Measurements from ENCODE around the gene CMTM5.

Gene CMTM5, protein sequence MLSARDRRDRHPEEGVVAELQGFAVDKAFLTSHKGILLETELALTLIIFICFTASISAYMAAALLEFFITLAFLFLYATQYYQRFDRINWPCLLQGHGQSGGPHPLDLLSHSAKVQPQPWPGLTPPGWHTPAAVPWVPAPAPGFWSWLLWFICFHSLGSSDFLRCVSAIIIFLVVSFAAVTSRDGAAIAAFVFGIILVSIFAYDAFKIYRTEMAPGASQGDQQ

DNA sequence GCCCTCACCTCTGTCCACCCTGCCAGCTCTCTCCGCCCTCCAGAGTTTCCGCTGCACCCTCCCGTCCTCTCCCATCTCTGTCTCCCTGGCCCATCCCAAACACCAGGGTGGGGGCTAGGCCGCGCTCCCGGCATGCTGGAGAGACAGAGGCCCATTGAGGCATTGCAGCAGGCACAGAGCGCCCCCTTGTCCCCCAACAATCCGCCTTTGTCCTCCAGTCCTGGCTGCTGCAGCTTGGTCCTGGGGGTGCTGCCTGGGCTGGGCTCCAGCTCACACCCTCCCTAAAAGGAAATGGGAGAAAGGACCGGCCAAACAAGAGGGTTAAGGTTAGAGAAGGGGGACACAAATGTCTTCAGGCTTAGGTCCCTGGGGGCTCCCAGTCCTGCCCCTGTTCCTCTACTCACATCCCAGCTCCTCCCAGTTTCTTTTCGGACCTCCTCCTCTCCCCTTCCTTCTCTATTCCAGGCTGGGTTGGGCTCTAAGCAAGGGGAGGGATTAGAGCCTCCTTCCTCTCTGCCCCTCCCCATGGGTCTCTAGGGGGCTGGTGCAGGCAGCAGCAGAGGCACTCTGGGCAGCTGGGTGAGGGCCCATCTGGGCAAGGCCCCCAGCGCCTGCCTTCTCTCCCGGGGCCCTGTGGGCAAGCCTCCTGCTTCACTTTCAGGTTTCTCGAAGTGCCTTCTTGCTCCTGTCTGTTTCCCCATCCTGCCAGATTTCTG lies at the start of gene CMTM5:
TSS of gene CMTM5 (plus strand) at position 565 of the 716 bp plus-strand sequence. CDS start 206 bp downstream, outside the sequence.
- DNase-seq: no peak

DNA sequence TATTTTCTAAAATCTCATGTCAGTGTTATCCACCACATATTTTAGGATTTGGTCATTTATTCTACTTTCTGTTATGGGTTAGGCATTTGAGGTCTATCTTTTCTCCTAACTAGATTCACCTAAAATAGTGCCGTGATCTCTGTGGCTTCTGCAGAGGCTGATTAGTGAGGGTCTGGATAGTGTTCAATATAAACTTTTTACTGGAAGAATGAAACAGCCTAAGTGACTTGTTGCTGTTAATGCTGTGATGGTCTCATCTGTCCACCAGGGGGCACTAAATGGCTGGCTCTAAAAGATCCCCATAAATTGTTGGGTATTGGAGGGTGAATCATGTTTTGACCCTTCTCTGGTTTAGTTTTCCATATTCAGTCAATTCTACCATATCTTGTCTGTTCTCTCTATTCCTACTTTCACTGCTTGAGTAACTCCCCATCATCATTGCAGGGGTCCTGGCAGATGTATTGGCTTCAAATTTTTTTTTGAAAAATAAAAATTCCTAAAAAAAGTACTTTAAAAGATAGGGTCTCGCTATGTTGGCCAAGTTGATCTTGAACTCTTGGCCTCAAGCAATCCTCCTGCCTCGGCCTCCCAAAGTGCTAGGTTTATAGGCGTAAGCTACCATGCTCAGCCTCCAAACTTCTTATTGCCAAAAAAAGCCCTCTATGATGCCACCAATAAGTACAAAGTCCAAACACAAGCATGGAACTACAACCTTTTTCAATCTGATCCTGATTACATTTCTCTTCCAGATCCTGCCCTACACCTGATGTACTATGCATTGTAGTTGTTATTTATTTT lies 48.7 kb upstream of the CMTM5 start:
- peak in 1 of 2 experiments; percentile 67 for DNase-seq

GRCh38 chr14:23335623-23336022 lies 41.2 kb upstream of the CMTM5 start:
- no peak for DNase-seq

DNA sequence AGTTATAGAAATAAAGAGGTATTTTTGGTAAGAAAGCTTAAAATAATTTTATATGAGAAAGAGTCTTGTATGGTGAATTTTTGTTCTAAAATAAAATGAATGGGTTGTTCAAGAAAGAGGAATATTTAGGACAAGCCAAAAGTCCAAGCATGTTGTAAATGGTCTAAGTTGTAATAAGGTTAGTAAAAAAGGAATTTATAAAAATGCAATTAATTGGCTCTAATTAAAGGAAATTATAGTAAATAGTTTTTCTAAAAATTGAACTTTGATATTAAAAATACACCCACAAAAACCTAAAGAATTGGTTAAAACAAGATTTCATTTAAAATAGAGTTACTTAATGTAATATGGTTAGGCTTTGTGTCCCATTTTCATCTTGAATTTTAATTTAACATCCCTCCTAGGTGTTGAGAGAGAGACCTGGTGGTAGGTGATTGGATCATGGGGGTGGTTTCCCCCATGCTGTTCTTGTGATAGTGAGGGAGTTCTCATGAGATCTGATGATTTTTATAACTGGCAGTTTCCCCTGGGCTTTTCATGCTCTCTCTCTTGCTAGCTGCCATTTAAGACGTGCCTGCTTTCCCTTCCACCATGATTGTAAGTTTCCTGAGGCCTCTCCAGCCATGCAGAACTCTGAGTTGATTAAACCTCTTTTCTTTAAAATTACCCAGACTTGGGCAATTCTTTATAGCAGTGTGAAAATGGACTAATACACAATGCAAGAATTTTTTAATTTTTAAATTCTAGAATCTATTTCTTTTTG lies 37.2 kb upstream of the CMTM5 start:
- DNase-seq: peak in 1 of 2 experiments; percentile 15

- DNase-seq: no peak
Measured at GRCh38 chr14:23344481-23344880, 32.4 kb upstream of the CMTM5 start.

- no peak for DNase-seq
Measured at GRCh38 chr14:23345987-23346692, 30.7 kb upstream of the CMTM5 start.

GRCh38 chr14:23346693-23347405 lies 30.0 kb upstream of the CMTM5 start:
- no peak for DNase-seq

DNA sequence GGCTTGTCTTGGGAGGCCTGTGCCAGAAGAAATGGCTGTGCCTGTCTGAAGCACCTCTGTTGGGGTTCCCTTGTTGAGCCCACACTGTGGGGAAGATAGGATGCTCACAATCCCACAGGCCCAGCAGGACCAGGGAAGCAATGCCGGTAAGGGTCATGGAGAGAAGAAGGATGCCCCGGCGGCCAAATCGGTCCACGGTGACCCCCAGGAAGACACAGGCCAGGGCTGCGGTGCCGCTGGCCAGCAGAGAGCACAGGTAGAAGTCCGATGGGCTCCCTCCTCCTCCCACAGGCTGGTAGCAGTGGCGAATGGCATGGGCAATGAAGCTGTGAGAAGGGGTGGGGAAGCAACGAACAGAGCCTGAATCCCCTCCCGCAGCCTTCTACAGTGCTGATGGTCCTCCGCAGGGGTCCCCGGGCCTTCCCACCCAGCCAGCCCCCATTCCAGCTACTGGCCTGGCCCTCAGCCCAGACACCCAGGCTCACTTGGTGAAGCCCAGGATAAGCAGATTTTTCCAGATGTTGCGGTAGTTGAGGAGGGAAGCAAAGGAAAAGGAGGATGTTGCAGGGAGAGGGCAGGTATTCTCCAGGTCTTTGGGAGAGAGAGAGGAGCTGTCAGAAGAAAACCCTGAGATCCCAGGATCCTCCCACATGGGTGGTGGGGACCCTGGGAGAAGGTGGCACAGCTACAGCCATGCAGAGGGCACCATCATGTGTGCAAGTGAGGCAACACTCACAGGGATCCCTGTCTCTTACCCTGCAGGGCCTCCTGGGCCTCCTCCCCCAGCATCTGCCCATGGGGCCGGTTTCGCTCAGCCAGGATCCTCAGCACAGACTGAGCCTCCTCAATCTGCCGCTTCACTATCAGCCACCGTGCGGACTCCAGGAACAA lies 29.2 kb upstream of the CMTM5 start:
- DNase-seq: no peak

DNA sequence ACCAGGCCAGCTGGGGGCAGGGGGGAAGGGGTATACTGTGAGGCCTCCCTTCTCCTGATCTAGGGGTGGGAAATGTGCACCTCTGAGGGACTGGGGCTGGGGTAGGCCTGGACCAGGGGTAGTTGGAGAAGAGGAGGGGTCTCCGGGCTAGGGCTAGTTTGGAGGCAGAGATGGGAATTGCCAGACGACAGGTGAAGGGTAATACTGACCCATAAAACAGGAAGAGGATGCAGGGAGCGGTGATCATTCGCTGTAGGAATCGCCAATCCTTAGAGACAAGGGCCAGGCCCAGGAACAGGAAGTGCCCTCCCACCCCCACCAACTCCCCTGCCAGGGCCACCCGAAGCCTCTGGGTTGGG lies 28.6 kb upstream of the CMTM5 start:
- DNase-seq: no peak

- DNase-seq: no peak
Measured at GRCh38 chr14:23349156-23349845, 27.5 kb upstream of the CMTM5 start.

DNA sequence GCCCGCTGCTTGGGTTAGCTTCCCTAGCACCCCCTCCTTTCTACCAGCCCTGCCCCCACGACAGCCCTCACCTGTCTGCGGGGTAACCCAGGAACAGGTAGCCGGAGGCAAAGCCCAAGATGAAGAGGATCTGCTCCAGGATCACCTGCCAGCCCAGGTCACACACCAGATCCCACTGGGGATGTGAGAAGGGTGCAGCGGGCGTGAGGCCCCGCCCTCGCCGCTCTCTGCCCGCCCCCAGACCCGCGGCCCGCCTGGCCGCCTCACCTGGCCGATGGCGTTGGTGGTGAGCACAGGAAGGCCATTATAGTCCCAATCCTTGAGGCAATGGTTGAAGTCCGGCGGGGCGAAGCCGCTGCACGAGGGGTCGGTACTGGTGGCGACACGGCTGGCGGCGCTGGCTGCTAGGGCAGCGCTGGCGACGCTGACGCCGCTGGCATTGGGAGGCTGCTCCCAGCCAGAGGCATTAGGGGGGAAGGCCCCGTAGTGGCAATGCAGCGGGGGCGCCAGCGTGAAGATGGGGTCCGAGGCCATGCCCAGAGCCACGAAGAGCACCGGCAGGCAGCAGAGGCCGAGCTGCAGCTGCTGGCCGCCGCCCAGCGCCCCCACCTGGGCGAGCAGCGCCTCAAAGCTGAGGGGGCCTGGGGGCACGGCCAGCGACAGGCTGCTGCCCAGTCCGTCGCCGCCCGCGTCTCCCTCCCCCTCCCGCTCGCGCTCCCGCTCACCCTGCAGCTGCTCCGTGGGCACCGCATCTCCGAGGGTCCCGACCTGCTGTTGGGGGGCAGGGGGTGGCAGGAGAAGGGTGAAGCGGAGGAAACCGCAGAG lies 25.0 kb upstream of the CMTM5 start:
- no peak for DNase-seq

DNA sequence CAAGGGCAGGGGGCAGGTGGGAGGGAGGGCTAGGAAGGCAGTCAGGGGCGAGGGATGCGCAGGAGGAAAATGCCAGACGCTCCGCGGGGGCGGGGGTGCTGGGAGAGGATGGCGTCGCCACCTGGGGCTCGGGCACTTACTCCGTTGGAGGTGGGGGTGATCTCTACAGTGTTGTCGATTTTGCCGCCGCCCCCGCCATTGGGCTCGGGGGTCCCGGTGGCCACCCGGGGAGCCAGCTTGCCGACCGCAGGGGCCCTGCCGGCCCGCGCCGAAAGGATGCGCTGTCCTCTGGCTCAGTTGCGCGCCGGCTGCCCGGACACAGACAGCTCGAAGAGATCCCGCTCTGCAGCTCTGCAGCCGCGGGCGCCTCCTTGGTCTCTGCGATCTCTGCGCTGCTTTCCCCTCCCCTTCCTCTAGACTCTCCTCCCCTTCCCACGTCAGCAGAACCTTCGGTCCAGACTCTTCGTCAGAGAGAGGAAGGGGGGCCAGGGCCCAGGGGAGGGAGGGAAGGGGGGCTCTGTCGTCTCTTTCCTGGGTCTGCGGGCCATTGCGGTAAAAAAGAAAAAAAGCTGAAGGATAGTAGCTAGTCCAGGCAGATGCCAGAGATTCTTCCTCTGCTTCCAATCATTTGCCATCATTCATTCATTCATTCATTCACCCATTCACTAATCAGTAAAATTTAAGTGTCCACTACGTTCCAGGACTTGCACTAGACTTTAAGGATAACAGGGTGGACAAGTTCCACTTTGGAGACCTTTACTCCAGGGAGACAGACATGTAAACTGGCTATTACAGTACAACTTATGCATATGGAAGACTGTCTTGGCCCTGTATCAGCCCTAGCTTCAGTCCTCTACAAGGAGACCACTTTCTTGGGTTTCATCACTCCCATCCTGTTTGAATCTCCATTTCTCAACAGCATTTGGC lies 24.1 kb upstream of the CMTM5 start, which contains the start of gene SLC22A17:
TSS of gene SLC22A17 (minus strand) at position 382 of the 927 bp plus-strand sequence.
- peak; percentile 46 to 77 for DNase-seq

DNA sequence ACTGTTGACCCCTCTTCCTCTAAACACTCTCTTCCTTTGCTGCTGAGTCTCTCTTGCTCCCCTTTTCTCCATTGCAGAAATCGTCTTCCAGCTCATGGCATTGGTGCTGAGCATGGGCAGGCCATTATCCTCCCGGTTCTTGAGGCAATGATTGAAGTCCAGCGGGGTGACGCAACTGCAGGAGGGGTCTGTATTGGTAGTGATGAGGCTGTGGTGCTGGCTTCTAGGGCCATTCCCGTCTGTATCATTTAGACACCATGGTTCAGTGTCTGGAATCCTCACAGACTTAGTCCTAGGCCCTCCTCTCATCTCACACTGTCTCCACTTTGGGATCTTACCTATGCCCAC lies 23.4 kb upstream of the CMTM5 start:
- DNase-seq: no peak

- no peak for DNase-seq
Measured at GRCh38 chr14:23354990-23355389, 21.9 kb upstream of the CMTM5 start.

DNA sequence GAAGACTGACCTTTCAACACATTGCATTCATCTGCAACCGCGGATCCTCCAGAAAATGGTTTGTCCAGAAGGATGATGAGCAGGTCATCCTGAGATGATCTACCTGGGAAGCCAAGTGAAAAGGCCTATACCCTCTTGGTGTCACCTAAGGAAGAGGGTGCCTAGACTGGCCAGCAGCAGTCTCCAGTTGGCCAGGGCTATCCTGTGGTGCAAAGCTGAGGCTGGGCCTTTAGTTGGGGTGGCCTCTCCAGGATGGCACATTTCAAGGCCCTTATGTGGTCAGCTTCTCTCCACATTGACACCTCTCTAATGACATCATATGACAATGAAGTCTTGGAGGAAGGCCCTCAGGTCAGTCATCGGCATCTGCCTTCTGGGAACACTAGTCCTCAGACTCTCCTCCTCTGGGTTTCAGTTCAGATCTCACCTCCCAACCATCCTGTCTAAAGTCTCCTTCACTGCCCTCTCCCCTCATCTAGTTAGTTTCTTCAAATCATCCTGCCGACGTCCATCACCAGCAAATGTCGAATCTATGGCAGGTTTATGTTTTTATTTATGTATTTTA lies 20.9 kb upstream of the CMTM5 start:
- no peak for DNase-seq

- DNase-seq: no peak
Measured at GRCh38 chr14:23356662-23357061, 20.2 kb upstream of the CMTM5 start.

DNA sequence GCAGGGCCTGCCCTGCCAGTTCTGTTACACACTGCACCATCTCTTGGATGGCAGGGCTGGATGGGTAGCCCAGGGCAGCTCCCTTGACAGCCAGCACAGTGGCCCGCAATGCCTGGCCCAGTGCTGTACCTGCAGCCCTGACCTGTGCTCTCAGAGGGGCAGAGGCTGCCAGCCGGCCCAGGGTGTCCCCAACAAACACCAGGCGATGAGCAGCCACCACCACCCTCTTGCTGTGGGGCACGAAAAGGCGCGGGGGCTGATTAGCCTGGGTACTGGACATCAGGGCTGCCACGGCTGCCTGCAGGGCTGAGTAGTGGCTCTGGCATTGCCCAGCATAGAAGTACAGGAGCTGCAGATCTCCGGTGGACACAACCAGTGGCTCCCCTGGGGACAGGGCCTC lies 19.6 kb upstream of the CMTM5 start:
- no peak for DNase-seq

GRCh38 chr14:23358042-23358441 lies 18.8 kb upstream of the CMTM5 start:
- no peak for DNase-seq

Data from SW 1271 (cell line).